ENCODE results near the gene TC2N.

- TF ChIP-seq, protein P1, sequence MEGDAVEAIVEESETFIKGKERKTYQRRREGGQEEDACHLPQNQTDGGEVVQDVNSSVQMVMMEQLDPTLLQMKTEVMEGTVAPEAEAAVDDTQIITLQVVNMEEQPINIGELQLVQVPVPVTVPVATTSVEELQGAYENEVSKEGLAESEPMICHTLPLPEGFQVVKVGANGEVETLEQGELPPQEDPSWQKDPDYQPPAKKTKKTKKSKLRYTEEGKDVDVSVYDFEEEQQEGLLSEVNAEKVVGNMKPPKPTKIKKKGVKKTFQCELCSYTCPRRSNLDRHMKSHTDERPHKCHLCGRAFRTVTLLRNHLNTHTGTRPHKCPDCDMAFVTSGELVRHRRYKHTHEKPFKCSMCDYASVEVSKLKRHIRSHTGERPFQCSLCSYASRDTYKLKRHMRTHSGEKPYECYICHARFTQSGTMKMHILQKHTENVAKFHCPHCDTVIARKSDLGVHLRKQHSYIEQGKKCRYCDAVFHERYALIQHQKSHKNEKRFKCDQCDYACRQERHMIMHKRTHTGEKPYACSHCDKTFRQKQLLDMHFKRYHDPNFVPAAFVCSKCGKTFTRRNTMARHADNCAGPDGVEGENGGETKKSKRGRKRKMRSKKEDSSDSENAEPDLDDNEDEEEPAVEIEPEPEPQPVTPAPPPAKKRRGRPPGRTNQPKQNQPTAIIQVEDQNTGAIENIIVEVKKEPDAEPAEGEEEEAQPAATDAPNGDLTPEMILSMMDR (conservative IDR thresholded peaks at IDR 0.05; ENCODE audit: low read depth, low read length), result no peak
- no peak for TF ChIP-seq RAD21 (IDR thresholded peaks at IDR 0.05; ENCODE audit: low read length)
- TF ChIP-seq SMC3 (IDR thresholded peaks at IDR 0.05; ENCODE audit: low read depth, low read length), result no peak
- no peak for TF ChIP-seq POLR2A (IDR thresholded peaks at IDR 0.05; ENCODE audit: low read depth, low read length)
- TF ChIP-seq, protein P2, sequence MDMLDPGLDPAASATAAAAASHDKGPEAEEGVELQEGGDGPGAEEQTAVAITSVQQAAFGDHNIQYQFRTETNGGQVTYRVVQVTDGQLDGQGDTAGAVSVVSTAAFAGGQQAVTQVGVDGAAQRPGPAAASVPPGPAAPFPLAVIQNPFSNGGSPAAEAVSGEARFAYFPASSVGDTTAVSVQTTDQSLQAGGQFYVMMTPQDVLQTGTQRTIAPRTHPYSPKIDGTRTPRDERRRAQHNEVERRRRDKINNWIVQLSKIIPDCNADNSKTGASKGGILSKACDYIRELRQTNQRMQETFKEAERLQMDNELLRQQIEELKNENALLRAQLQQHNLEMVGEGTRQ (IDR thresholded peaks at IDR 0.05; ENCODE audit: low read depth, low read length), result no peak
- TF ChIP-seq MAZ (IDR thresholded peaks at IDR 0.05; ENCODE audit: borderline replicate concordance, low read depth, low read length), result no peak
- TF ChIP-seq CHD1 (IDR thresholded peaks at IDR 0.05; ENCODE audit: low read depth, low read length), result no peak
- no peak for TF ChIP-seq ELK1 (IDR thresholded peaks at IDR 0.05; ENCODE audit: borderline replicate concordance, low read depth, low read length)
- TF ChIP-seq BHLHE40 (IDR thresholded peaks at IDR 0.05; ENCODE audit: low read depth, low read length), result no peak
Measured at GRCh38 chr14:91752961-91753360, 114.4 kb downstream of the TC2N start.
